Kidney glomerular epithelial cell (primary cell): ENCODE results near the gene SOX30.
A peak's percentile ranks its signal among the peaks of the same experiment; 100 is the strongest.

ENCODE experiments used
- DNase-seq: peaks from one replicate; lab custom pipeline; 2025; lab: John Stamatoyannopoulos, UW

The SOX30 gene

DNA sequence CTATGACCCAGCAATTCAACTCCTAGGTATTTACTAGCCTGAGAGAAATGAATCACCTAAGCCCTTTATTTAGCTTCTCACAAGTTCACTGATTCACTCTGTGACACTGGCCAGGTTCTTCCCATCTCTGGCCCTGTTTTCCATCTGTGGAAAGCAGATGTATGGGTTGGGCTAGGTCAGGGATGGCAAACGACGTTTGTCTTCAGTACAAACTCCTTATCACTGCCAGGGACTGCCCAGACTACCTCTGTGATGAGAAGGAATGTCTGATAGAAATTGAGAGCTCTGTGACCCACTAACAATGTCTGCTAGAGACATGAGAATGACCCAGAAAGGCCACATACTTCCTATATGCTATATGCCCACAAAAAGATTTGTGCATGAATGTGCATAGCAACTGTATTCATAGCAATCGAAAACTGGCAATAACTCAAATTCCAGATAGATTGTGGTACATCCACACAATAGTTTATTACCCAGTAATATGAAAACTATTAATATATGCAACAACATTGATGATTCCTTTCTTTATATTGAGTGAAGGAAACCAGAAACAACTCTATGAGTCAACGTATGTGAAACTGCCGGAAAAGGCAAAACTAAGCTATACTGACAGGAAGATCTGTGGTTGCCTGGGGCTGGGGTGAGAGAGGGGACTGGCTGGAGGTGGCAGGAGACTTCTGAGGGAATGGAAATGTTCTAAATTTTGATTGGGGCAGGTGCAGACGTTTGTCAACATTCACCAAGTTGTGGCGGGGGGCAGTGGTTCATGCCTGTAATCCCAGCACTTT is 44.7 kb downstream of the SOX30 start:
- DNase-seq, result no peak

DNA sequence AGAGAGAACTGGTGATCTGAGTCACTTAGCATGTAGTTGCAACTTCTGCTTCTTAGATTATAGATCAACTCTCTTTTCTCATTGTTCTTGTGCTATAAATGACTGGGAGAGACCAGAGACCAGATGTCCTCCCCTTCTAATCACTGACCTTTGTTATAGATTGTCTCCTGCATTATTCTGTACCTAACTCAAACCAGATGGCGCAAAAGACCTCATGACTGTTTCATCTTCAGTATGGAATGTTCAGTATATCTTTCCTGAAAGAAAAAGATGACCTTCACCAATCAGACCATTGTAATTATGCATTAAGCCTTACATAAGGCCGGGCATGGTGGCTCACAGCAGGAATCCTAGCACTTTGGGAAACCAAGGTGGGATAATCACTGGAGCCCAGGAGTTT is 46.2 kb downstream of the SOX30 start:
- DNase-seq, result no peak

DNA sequence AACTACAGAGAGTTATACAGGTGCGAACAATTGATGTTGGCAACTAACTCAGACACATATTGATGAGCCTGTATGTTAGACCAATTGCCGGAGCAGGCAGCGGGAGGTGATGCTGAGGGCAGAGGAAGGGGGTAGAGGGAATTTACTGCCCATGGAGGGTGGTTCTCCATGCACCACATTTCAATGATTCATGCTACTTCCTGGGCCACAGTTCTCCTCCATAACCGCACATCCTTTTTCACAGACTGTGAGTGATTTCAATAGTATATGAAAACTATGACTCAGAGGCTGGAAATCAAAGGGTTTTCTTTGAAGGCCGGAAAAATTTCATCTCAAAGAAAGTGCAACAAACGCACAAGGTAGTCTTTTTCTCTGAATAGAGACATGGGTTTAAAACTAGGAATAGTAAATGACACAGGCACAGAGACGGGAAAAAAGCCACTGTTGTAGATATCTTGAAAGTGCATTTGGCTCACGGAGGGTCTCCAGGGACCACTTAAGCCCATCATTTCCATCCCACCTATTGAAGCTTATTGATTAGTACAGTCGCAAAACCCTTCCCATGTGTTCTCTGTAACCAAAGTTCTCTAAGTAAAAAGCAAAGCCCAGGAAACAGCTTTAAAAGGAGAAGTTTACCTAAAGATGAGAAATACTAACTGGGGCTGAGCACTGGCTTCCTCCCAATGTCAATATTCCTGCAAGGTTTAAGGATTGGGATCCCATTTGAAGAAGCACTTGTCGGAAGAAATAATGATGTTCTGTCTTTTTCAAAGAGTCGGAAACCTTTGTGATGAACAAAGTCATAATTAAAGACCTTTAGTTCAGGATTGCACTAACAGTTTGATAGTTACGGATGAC is 48.7 kb downstream of the SOX30 start:
- DNase-seq, result peak; percentile 53

DNA sequence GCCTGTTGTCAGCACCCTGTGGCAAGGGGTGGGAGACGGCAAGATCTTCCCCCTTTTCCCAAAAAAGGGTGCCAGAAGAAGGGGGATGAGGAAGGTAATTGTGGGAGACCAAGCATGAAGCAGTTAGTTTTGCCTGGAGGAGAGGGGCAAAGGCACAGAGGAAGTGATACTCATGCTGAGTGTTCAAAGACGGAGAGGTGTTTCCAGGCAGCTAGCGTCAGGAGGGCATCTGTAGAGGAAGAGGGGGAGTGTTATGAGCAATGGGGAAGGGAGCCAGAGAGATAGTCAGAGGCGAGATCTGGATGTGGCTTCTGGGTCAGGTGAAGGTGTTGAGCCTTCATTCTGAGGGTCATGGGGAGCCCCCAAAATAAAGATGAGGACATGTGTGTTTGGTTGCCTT is 49.7 kb downstream of the SOX30 start:
- DNase-seq, result no peak

DNA sequence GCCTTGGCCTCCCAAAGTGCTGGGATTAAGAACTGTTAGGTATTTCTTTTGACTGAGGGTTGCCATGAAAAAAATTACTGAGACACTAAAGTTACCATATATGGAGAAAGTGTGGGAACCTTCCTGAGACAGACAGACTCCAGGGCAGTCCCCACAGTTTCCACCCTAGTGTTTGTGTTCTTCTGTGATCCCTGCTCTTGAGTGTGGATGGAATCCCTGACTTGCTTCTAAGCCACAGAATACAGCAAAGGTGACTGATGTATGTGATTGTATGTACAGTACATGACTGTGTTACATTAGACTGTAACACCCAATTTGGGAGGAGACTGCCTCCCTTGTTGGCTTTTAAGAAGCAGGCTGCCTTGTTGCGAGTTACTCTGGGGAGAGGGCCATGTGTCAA is 52.0 kb downstream of the SOX30 start:
- no peak for DNase-seq

DNA sequence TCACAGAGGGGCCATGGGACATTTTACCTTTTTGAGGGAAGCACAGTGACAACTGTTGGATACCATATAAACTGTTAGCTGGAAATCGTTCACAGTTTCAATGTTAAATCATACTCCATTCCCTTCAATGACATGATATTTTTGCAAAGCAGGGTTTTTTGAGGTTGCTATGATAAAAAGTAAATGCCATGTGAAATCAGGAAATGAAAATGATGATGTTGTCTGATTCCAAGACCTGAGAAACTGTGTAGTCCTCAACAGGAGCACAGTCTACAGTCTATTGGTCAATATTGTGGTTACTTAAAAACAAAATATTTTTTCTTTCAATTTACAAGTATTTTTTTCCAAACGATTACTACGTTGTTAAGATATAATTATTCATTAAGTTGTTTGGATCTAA is 52.7 kb downstream of the SOX30 start:
- DNase-seq, result no peak

DNA sequence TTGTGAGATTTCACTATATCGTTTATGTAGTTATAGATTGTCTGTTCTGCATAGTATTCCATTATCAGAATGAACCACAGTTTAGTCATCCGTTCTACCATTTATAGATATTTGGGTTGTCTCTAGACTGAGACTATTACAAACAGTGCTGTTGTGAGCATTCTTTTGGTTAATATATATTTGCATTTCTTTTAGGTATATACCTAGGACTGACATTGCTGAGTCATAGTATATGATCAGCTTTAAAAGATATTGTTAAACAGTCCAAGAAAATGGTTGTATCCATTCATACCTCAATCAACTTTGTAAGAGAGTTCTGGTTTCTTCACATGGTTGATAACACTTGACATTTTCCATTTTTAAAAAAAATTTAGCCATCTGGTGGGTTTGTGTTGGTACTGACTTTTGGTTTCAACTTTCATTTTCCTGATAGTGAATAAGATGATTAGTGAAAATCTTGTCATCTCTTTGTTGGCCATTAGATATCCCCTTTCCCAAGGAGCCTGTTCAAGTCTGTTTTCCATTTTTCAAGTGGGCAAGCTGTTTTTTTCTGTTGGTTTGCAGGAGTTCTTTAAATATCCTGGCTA is 53.8 kb downstream of the SOX30 start:
- DNase-seq, result no peak

DNA sequence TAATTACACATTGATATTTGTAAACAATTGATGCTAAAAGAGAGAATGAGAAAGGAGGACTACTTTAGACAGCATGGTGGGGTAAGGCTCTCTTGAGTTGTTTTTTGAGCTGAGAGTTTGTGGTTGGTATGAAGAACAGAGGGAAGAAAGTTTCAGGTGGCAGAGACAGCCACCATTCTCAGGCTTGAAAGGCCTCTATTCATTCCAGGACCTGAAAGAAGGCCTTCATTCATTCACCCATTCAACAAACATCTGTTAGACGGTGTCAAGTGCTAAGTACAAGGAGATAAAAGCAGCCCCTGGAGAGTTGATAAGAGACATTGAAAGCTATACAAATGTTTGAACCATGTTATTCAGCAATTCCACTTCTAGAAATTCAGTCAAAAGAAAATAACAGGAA is 55.0 kb downstream of the SOX30 start:
- no peak for DNase-seq

DNA sequence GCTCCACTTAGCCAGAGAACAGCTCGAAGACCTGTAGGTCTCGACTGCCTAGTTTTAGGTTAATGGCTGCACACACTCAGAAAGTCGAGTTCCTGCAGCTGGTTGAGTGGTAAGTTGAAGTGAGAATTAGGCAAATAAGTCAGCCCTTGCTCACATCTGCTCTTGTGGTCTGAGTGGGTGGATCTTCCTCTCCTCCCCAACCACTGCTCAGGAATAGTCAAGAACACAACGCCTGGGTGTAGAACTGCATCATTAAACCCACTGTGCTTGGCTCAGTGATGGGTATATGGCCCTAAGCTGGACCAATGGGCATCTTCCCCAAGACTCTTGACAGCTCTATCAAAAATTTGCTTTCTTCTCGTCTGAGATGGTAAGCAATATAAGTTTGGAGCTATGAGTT is 55.8 kb downstream of the SOX30 start:
- no peak for DNase-seq

DNA sequence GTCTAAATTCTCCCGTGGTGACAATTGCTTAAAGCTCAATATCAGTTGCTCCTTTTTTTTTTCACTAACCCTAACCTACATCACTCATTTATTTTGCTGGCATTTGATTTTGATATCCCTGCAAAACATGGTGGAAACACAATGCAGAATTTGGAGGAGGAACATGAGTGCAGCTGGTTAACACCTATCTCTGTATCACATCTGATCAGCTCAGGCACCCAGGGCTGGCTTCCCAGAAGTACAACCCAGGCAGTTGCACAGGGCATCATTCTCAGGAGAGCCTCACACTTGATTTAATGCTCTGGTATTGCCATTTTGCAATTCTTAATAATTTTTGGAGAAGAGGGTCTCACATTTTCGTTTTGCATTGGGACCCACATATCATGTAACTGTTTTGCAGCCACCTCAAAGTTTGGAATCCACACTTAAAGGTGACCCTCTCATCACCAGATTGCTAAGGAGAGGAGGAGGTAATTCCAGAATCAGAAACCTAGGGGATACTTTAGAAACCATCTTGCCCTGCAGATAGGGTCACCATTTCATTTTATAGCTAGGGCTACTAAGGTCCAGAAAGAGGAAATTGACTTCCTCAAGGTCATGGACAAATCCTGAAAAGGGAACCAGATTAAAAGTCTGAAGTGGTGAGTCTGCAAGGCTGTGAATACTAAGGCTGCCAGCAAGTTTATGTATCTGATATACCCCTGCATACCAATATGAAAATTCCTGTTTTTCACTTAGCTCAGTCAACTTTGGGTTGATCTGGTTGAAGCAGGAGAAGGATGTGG is 57.4 kb downstream of the SOX30 start:
- DNase-seq, result no peak

DNA sequence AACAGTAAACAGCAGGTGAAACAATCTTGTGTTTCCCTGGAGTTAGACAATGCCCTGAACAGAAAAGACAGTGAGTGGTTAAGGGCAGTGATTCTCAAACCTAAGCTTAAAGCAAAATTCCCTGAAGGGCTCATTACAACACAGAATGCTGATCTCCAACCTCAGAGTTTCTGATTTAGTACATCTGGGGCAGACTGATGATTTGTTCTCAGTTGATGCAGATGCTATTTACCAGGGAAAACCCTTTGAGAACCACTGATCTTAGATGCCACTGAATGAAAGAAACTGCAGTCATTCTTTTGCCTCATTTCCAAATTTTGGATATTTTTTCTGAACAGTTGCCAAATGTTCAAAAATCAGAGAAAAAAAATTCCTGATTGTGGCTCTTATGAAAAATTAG is 58.0 kb downstream of the SOX30 start:
- DNase-seq, result no peak

DNA sequence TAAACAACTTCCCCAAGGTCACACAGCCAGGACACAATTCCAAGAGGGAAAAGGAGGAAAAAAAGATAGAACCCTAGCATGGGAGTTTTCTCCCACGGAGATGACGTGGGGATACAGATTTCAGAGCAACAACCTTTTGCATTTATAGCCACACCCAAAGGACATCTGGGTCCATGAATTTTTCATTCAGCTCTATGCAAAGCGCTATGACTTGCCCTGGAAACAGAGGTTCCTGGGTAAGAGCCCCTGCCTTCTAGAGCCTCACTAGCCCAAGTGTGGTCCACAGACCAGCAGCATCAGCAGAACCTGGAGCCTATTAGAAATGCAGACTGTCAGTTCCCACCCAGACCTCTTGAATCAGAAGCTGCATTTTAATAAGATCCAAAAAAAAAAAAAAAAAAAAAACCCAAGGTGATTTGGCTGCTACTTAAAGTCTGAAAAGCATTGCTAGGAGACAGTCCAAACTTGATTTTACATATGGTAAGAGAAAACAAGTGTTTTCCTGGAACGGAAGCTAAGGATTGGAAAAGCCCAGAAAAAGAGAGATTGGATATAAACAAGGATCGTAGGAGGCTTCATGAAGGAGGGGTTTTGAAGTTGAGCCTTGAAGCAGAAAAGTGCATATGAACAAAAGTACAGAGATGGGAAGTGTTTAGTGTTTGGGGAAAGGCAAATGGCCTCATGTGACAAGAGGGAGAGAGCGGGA is 59.0 kb downstream of the SOX30 start:
- no peak for DNase-seq

DNA sequence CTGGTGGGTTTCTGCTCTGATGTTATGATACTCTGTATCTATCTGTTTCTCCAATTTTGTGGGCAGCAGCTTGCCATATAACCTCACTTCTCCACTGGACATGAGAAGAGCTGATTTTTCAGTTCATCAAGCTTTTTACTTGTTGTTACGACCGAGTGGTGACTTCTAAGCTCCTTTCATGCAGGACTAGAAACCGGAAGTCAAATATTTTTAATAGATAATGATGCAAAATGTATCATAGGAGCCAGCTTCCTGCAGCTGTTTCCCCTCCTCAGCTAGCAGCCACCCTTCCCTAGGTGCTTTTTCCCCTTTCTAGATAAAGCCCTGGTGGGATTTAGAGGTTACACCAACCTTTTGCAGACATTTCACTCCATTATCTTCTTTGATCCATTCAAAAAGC is 59.6 kb downstream of the SOX30 start:
- no peak for DNase-seq

DNA sequence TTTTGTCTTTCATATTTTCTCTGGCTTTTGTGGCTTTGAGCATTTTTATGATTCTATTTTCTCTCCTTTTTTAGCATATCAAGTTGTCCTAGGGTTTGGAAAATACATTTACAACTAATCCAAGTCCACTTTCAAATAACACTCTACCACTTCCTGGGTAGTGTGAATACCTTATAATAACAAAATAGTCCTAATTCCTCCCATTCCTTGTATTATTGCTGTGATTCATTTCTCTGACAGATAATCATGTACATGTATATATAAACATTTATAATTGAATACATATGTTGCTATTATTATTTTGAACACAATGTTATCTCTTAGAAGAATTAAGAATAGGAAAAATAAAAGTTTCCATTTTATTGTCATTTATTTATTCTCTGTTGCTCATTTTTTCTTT is 61.8 kb downstream of the SOX30 start:
- no peak for DNase-seq

DNA sequence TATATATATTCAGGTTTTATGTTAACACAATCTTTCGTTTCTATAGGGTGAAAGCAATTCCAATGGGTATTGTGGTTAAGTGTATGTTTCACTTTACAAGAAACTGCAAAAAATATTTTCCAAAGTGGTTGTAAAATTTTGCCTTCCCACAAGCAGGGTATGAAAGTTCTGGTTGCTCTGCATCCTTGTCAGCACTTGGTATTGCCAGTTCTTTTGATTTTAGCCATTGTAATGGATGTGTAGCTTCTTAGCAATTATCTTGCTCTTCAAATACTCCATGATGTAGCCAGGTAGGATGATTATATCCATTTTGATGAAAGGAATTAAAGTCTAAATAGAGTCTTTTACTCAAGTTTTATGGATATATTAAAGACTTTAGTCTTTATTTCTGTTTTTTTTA is 67.6 kb downstream of the SOX30 start:
- DNase-seq, result no peak

DNA sequence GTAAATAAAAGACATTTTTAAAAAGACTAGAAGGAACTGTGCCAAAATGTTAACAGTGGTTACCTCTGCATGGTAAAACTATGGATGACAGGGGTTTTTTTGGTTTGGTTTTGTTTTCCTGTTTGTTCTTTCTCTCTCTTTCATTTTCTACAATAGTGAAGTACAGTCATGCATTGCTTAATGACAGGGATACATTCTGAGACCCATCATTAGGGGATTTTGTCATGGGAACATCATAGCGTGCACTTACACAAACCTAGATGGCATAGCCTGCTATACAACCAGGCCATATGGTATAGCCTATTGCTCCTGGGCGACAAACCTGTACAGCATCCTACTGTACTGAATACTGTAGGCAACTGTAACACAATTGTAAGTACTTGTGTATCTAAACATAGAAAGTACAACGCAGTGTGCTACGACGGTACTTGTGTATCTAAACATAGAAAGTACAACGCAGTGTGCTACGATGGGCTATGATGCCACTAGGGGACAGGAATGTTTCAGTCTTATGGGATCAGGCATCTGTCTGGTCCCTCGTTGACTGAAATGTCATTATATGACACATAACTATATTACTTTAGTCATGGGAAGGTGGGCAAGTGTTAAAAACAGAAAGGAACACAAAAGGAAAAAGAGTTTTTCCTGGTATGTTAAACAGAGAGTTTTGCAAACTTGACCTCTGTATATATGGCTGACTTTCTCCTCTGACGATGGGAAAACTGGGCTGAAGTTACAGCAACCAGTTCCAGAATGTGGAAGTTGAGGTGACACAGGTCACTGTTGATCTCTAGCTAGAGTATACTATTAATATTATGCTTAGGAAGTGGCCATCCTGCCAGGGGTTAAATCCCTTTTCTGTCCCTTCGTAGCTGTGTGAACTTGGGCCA is 69.3 kb downstream of the SOX30 start:
- no peak for DNase-seq

DNA sequence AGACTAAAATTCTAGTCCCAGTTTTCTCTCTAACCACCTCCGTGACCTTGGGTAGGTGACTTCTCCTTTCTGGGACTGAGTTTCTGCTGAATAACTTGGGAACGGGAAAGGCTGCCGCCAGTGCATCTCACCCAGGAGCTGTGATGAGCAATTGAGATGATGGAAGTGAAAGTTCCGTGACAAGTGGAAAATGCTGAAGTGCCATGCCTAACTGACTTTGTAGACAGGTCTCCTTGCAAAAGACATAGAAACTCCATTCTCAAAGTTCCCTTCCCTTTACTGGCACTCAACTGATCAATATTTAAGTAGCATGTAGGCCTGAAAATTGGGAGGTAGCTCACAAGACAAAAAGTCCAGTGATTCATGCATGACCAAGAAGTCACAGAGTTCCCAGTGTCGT is 70.3 kb downstream of the SOX30 start:
- no peak for DNase-seq

DNA sequence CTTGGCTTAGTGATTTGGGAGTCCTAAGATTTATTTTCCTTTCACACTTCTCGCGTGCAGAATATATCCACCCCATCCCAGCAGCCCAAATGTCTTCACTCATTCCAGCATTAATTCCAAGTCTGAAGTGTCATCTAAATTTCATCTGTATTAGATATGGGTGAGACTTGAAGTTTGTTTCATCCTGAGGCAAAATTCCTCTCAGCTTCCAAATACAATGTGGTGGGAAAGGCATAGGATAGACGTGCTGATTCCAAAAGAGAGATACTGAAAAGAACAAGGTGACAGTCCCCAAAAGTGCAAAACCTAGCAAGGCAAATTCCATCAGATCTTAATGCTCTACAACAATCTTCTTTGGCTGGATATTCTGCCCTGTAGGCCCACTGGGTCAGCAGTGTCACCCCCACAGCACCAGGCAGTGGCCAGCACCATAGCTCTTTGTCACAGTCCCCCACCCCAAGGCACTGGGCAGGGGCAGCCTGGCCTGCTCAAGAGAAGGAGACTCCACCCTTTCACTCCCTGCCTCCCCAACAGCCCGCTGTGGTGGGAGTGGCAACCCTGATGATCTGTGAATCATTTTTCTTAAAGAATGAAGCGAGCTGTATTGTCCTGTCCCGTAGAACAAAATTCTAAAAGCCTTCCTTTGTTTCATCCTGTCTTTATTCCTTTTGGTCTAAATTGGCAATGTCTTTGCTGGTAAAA is 74.0 kb downstream of the SOX30 start:
- no peak for DNase-seq

DNA sequence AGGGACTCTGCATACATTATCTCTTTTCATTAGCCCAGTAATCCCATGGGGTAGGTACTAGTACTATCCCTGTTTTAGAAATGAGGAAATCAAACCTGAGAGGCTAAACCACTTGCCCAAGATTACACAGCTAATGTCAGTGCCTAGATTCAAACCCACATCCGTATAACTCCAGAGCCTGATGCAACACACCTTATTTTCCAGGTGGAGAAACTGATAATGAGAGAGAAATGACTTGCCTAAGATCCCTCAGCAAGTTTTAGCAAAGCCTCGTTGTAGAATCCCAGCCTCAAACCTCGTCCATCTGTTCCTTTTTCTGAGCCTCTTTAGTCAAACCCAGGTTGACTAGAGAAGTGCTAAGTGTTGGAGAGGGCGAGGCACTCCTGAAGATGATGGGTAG is 75.6 kb downstream of the SOX30 start:
- no peak for DNase-seq
